Activated naive CD4-positive, alpha-beta T cell treated with anti-CD3 and anti-CD28 coated beads, Interleukin-2, amount 10 ng/mL, durations not matched to agents 7 days and 5 days (primary cell): ENCODE results near the gene MMP25.

Experiments
- CTCF ChIA-PET: fragments of 350-600 bp; sonication (Branson Sonifier 250); formaldehyde crosslinking; loops from one replicate; lab custom pipeline; 2021; ENCODE audit warnings: antibody characterized with exemption; lab: Charles Lee
- DNase-seq: peaks from one replicate; pipeline ENCODE4 v3.0.0-alpha.2; 2020
- H3K27ac Mint-ChIP-seq: one replicate; pipeline ENCODE4 v1.8.0; 2021; ENCODE audit warnings: mild to moderate bottlenecking, moderate library complexity, mixed read lengths
- H3K27me3 Mint-ChIP-seq: one replicate; pipeline ENCODE4 v1.8.0; 2021; ENCODE audit warnings: mild to moderate bottlenecking, mixed read lengths
- H3K36me3 Mint-ChIP-seq: one replicate; pipeline ENCODE4 v1.8.0; 2021; ENCODE audit warnings: mixed read lengths
- H3K4me1 Mint-ChIP-seq: one replicate; pipeline ENCODE4 v1.8.0; 2021; ENCODE audit warnings: mixed read lengths
- H3K4me3 Mint-ChIP-seq: one replicate; pipeline ENCODE4 v1.8.0; 2021; ENCODE audit warnings: mild to moderate bottlenecking, moderate library complexity, mixed read lengths
- H3K9me3 Mint-ChIP-seq: one replicate; pipeline ENCODE4 v1.8.0; 2021; ENCODE audit warnings: mixed read lengths

The MMP25 gene

DNA sequence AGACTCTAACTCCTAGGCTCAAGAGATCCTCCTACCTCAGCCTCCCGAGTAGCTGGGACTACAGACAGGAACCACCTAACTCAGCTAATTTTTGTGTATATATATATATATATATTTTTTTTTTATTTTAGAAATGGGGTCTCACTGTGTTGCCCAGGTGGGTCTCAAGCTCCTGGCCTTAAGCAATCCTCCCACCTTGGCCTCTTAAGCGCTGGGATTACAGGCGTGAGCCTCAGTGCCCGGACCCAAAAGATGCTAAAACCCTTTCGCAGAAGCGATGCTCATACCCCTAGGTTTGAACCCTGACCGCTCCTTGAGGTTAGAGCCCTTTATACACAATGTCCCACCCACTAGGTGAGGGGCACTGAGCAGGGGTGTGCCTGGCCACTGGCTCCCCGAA is 35.9 kb upstream of the MMP25 start:
- no peak overlapping the region for H3K27ac Mint-ChIP-seq
- no peak overlapping the region for H3K4me3 Mint-ChIP-seq
- H3K4me1 Mint-ChIP-seq = peaks cover 37% of the 10 kb centered on the region
- H3K36me3 Mint-ChIP-seq = no peaks in the 10 kb centered on the region
- H3K27me3 Mint-ChIP-seq = peaks cover 97% of the 10 kb centered on the region
- no peaks in the 10 kb centered on the region for H3K9me3 Mint-ChIP-seq
- CTCF ChIA-PET = interaction anchor here (17.3 kb wide), 1 partner anchor 16 kb away, joined by 300 read pairs; the partner anchor contains the start of genes CLDN6, HCFC1R1, THOC6 and TNFRSF12A
- no peak for DNase-seq

GRCh38 chr16:3012246-3012645 is 34.1 kb upstream of the MMP25 start:
- Mint-ChIP-seq H3K4me1 (peaks cover 23% of the 10 kb centered on the region), H3K4me3 (no peak overlapping the region), H3K27me3 (peaks cover 98% of the 10 kb centered on the region), H3K27ac (no peak overlapping the region), H3K36me3 (no peaks in the 10 kb centered on the region), H3K9me3 (no peaks in the 10 kb centered on the region)
- DNase-seq = no peak
- CTCF ChIA-PET = interaction anchor here (17.3 kb wide), 1 partner anchor 15 kb away, joined by 300 read pairs; the partner anchor contains the start of genes CLDN6, HCFC1R1, THOC6 and TNFRSF12A

DNA sequence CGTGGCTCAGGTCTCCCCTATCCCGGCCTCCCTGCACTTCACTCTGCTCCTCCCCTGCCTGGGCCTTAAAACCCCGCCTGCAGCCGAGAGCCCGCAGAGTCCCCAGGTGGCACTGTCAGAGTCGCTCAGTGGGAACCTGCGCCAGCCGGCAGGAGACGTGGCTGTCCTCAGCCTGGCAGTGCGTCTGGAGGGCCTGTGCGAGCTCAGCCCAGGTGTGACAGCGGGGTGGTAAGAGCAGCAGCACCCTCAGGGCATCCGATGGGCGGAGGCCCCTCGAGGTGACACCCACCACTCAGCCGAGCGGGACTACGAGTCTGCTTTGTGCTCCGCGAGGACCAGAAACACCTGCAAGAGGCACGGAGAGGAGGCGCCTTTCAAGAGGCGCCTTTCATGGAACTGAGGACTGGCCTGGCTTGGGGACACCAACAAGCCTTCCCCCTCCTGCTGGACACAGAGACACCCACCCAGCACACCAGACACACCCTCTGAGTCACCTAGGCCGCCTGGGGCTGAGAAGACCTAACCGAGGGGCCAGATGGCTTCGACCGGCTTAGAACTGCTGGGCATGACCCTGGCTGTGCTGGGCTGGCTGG is 33.4 kb upstream of the MMP25 start, which contains the start of gene CLDN9:
Gene CLDN9 (plus strand): TSS at position 96 of the 593 bp plus-strand sequence. CDS start 440 bp downstream, at position 536.
- Mint-ChIP-seq H3K36me3 (no peaks in the 10 kb centered on the region), H3K4me3 (no peak within 1 kb of the TSS)

GRCh38 chr16:3013491-3013951 is 32.8 kb upstream of the MMP25 start:
- Mint-ChIP-seq H3K36me3 (no peaks in the 10 kb centered on the region), H3K27me3 (peaks cover 95% of the 10 kb centered on the region), H3K4me1 (peaks cover 14% of the 10 kb centered on the region), H3K4me3 (no peak overlapping the region), H3K9me3 (no peaks in the 10 kb centered on the region), H3K27ac (no peak overlapping the region)
- DNase-seq = no peak
- CTCF ChIA-PET = interaction anchor here (0.6 to 17.3 kb wide), 2 partner anchors 13 to 19 kb away, joined by 3 to 300 read pairs; partner anchors contain the start of genes CLDN6, HCFC1R1, THOC6 and TNFRSF12A

More for the DNA sequence above, 33.4 kb upstream of the MMP25 start, which contains the start of gene CLDN9:
- peaks cover 16% of the 10 kb centered on the region for H3K4me1 Mint-ChIP-seq
- no peaks in the 10 kb centered on the region for H3K9me3 Mint-ChIP-seq
- no peak within 1 kb of the TSS for H3K27ac Mint-ChIP-seq
- H3K27me3 Mint-ChIP-seq = peaks cover 95% of the 10 kb centered on the region
- DNase-seq = no peak
- CTCF ChIA-PET = interaction anchor here (17.3 kb wide), 1 partner anchor 14 kb away, joined by 300 read pairs; the partner anchor contains the start of genes CLDN6, HCFC1R1, THOC6 and TNFRSF12A

DNA sequence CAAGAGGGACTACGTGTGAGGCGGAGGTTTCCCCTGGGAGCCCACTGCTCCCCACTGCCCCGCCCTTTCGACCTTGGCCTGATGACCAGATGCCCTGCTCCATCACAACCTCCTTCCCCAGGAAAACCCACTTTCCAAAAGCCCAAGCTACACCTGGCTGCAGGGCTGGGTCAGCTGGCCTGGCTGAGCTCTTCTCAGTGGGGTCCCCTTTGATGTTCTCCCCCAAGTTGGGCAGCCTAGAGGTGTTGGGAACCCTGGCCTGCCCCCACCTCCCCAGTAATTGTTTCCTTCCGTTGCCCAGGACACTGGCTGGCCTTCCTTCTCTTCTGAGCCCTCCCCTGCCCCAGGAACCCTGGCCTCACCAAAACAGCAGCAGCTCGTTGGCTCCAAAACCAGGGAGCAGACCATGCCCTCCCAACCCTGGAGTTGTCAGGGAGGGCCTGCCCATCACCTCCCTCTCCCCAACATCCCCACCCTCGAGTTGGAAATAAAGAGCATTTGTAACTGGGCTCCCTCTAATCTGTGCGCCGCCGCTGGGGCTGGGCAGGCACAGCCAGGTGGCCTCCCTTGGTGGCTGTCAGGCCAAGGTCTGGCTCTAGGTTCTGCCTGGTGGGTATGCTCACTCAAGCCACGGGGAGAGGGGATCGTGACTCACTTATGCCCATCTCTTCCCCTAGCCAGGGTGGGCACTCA is 32.2 kb upstream of the MMP25 start:
- H3K27ac Mint-ChIP-seq = no peak overlapping the region
- no peak overlapping the region for H3K4me3 Mint-ChIP-seq
- no peak for DNase-seq
- CTCF ChIA-PET = interaction anchor here (0.6 to 0.9 kb wide), 2 partner anchors 10 to 18 kb away, joined by 3 read pairs; no protein-coding TSS in a partner anchor
- H3K9me3 Mint-ChIP-seq = no peaks in the 10 kb centered on the region
- H3K36me3 Mint-ChIP-seq = no peaks in the 10 kb centered on the region
- H3K4me1 Mint-ChIP-seq = peaks cover 9% of the 10 kb centered on the region
- peaks cover 94% of the 10 kb centered on the region for H3K27me3 Mint-ChIP-seq

DNA sequence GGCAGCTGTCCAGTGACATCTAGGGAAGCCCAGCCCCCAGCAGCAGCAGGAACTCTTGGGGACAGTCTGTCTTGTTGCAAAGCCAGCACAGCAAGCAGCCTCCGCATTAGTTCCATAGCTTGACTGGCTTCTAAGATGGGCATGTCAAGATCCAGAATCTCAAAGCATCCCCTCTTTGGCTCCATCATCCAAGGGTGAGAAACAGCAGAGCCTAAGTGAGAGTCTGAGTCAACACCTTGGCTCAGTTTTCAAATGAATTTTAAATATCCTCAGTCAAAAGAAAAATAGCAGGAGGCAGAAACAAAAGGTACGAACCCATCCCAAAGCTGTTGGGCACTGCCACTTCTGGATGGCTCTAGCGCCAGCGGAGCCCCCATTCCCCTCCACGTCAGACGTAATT is 31.4 kb upstream of the MMP25 start:
- peaks cover 94% of the 10 kb centered on the region for H3K27me3 Mint-ChIP-seq
- peaks cover 11% of the 10 kb centered on the region for H3K4me1 Mint-ChIP-seq
- peaks cover under 1% of the 10 kb centered on the region for H3K36me3 Mint-ChIP-seq
- H3K4me3 Mint-ChIP-seq = no peak overlapping the region
- no peak for DNase-seq
- CTCF ChIA-PET = interaction anchor here (0.9 kb wide), 2 partner anchors 11 to 13 kb away, joined by 3 to 4 read pairs; no protein-coding TSS in a partner anchor
- no peaks in the 10 kb centered on the region for H3K9me3 Mint-ChIP-seq
- no peak overlapping the region for H3K27ac Mint-ChIP-seq

DNA sequence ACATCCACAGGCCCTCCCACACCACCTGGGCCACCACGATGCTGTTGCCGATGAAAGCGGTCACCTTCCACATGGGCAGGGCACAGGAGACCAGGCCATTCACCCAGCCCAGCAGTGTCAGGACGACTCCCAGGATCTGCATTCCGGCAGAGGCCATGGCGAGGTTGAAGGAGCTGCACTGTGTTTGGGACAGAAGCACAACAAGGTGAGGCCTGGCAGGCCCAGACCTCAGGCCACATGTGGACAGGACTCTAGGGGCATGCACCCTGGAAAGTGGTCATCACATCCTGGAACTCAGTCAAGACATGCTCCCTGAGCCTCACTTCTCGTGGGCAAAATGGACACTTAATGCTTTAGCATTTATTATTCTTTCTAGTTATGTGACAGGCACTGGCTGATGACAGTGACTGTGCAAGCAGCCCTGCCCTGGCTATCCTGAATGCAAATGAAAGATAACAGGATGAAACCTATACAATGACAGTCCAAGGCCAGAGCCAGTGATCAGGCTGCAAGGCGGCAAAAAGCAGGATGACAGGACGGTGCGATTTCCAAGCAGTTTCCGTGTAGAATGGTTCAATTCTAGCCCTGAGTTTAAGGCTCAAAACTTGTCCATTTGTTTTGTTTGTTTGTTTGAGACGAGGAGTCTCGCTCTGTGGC is 30.4 kb upstream of the MMP25 start:
- H3K27ac Mint-ChIP-seq = no peak overlapping the region

GRCh38 chr16:3017344-3017743 is 29.0 kb upstream of the MMP25 start:
- CTCF ChIA-PET = interaction anchor here (18.9 kb wide), 1 partner anchor 13 kb away, joined by 300 read pairs; the partner anchor contains the start of gene CLDN9
- no peaks in the 10 kb centered on the region for H3K9me3 Mint-ChIP-seq
- no peak for DNase-seq
- no peak overlapping the region for H3K27ac Mint-ChIP-seq
- H3K27me3 Mint-ChIP-seq = peaks cover 86% of the 10 kb centered on the region
- H3K4me1 Mint-ChIP-seq = peaks cover 29% of the 10 kb centered on the region
- H3K4me3 Mint-ChIP-seq = no peak overlapping the region
- peaks cover 4% of the 10 kb centered on the region for H3K36me3 Mint-ChIP-seq

More for the DNA sequence above, 30.4 kb upstream of the MMP25 start:
- H3K9me3 Mint-ChIP-seq = no peaks in the 10 kb centered on the region
- peaks cover 16% of the 10 kb centered on the region for H3K4me1 Mint-ChIP-seq
- H3K36me3 Mint-ChIP-seq = peaks cover 2% of the 10 kb centered on the region
- DNase-seq = no peak
- H3K27me3 Mint-ChIP-seq = peaks cover 91% of the 10 kb centered on the region
- no peak overlapping the region for H3K4me3 Mint-ChIP-seq
- CTCF ChIA-PET = no interaction called here

GRCh38 chr16:3017794-3018506 is 28.4 kb upstream of the MMP25 start, which contains the start of gene CLDN6:
TSS of gene CLDN6 (minus strand) at chr16:3018183. CDS start at chr16:3016021, 2,162 bp downstream.
- Mint-ChIP-seq H3K27me3 (peaks cover 80% of the 10 kb centered on the region), H3K9me3 (no peaks in the 10 kb centered on the region), H3K4me3 (no peak within 1 kb of the TSS), H3K36me3 (peaks cover 4% of the 10 kb centered on the region), H3K27ac (no peak within 1 kb of the TSS), H3K4me1 (peaks cover 32% of the 10 kb centered on the region)
- DNase-seq = peak; percentile 48
- CTCF ChIA-PET = interaction anchor here (0.8 to 18.9 kb wide), 3 partner anchors 12 to 48 kb away, joined by 3 to 300 read pairs (median 43); partner anchors contain the start of gene CLDN9

- H3K27ac Mint-ChIP-seq = peak overlapping the region; percentile 64
- CTCF ChIA-PET = interaction anchor here (1.2 to 18.9 kb wide), 3 partner anchors 10 to 110 kb away, joined by 3 to 300 read pairs (median 43); partner anchors contain the start of gene CLDN9
- peaks cover 62% of the 10 kb centered on the region for H3K27me3 Mint-ChIP-seq
- H3K9me3 Mint-ChIP-seq = no peaks in the 10 kb centered on the region
- peaks cover 47% of the 10 kb centered on the region for H3K4me1 Mint-ChIP-seq
- DNase-seq = no peak
- peaks cover 7% of the 10 kb centered on the region for H3K36me3 Mint-ChIP-seq
- peak overlapping the region; percentile 90 for H3K4me3 Mint-ChIP-seq
Observed at GRCh38 chr16:3019594-3020246, 26.6 kb upstream of the MMP25 start.

- DNase-seq = peak; percentile 80
- peaks cover 57% of the 10 kb centered on the region for H3K27me3 Mint-ChIP-seq
- CTCF ChIA-PET = interaction anchor here (1.2 to 18.9 kb wide), 3 partner anchors 9 to 109 kb away, joined by 3 to 300 read pairs (median 43); partner anchors contain the start of gene CLDN9
- H3K9me3 Mint-ChIP-seq = no peaks in the 10 kb centered on the region
- H3K27ac Mint-ChIP-seq = peak within 1 kb of the TSS; percentile 64
- peak within 1 kb of the TSS; percentile 90 for H3K4me3 Mint-ChIP-seq
- peaks cover 7% of the 10 kb centered on the region for H3K36me3 Mint-ChIP-seq
- H3K4me1 Mint-ChIP-seq = peaks cover 51% of the 10 kb centered on the region
Observed at GRCh38 chr16:3020247-3020603, 26.1 kb upstream of the MMP25 start, which contains the start of gene TNFRSF12A. TSS of gene TNFRSF12A (plus strand) at chr16:3020368. CDS start at chr16:3020398, 30 bp downstream.

DNA sequence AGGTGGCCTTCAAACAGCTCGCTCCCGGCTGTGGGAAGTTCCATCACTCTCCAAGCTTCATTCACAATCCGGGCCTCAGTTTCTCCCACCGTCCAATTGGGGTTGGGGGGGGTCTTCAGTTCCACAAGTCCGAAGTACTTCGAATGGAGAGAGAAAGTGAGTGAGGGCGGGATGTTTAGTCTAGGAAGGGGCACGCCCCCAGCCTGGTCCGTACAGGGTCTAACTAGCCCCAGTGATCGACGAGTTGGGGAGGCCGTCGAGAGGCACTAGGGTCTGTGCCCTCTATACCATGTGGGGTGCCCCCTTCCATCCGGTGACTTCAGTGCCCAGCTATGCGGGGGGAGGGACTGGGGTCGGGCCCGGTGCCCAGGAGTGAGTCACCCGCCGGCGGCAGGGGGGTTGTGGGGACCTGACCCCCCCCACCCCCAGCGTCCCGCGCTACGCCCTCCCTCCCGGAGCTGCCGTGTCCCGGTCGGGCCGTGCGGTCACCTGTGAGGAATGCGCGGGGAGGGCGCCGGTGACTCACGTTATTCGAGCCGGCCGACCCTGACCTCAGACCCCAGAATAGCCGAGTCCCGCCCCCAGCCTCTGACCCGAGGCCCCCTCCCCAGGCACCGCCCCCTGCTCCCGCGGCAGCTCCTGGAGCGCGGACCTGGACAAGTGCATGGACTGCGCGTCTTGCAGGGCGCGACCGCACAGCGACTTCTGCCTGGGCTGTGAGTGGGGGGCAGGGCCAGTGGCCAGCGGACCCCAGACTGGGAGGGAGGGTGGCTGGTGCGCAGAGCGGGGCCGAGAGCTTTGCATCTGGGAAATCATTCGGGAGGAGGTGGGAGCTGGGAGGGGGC is 25.5 kb upstream of the MMP25 start:
- Mint-ChIP-seq H3K4me3 (peak overlapping the region; percentile 90), H3K36me3 (peaks cover 8% of the 10 kb centered on the region)

More for the DNA sequence above, 25.5 kb upstream of the MMP25 start:
- DNase-seq = peak; percentile 66
- H3K27ac Mint-ChIP-seq = peak overlapping the region; percentile 52
- H3K4me1 Mint-ChIP-seq = peaks cover 57% of the 10 kb centered on the region
- CTCF ChIA-PET = interaction anchor here (1.1 to 18.9 kb wide), 4 partner anchors 9 to 108 kb away, joined by 3 to 300 read pairs (median 23); partner anchors contain the start of gene CLDN9
- H3K9me3 Mint-ChIP-seq = no peaks in the 10 kb centered on the region
- peaks cover 51% of the 10 kb centered on the region for H3K27me3 Mint-ChIP-seq
